Activated naive CD8-positive, alpha-beta T cell treated with anti-CD3 and anti-CD28 coated beads, Interleukin-2, amount 50 U/mL, for 24 hours (primary cell): ENCODE data around the gene CTDSP2.
"Not testable (repeated sequence)": the region's sequence is repeated elsewhere in the genome, so short reads cannot be mapped to it uniquely, and the experiment has no call there.

Source experiments
- ATAC-seq: fragments of 150-1000 bp; cut with Tn5 transposase; one replicate; pipeline ENCODE4 v1.10.0; 2021
- DNase-seq: peaks from one replicate; pipeline ENCODE4 v3.0.0; 2021
- H3K27ac Mint-ChIP-seq: one replicate; pipeline ENCODE4 v1.8.0; 2021; ENCODE audit warnings: mild to moderate bottlenecking, mixed read lengths
- H3K27me3 Mint-ChIP-seq: one replicate; pipeline ENCODE4 v1.8.0; 2021; ENCODE audit warnings: mixed read lengths
- H3K36me3 Mint-ChIP-seq: one replicate; pipeline ENCODE4 v1.8.0; 2021; ENCODE audit warnings: low read depth, mixed read lengths
- H3K4me1 Mint-ChIP-seq: one replicate; pipeline ENCODE4 v1.8.0; 2021; ENCODE audit warnings: mixed read lengths
- H3K4me3 Mint-ChIP-seq: one replicate; pipeline ENCODE4 v1.8.0; 2021; ENCODE audit warnings: mild to moderate bottlenecking, moderate library complexity, mixed read lengths
- H3K9me3 Mint-ChIP-seq: one replicate; pipeline ENCODE4 v1.8.0; 2021; ENCODE audit warnings: mixed read lengths

CTDSP2 gene

GRCh38 chr12:57886964-57887363 is 40.4 kb upstream of the CTDSP2 start:
- not testable (repeated sequence) for DNase-seq, H3K4me3 Mint-ChIP-seq, H3K27me3 Mint-ChIP-seq, H3K36me3 Mint-ChIP-seq, H3K9me3 Mint-ChIP-seq, H3K27ac Mint-ChIP-seq, ATAC-seq
- peaks cover 11% of the 10 kb centered on the region for H3K4me1 Mint-ChIP-seq

GRCh38 chr12:57886542-57886941 is 40.0 kb upstream of the CTDSP2 start:
- no peak for ATAC-seq
- Mint-ChIP-seq H3K4me1 (peaks cover 11% of the 10 kb centered on the region), H3K9me3 (peaks cover 9% of the 10 kb centered on the region), H3K27me3 (peaks cover 3% of the 10 kb centered on the region), H3K4me3 (no peak overlapping the region), H3K36me3 (no peaks in the 10 kb centered on the region), H3K27ac (no peak overlapping the region)
- DNase-seq: no peak

- Mint-ChIP-seq H3K27ac (no peak overlapping the region), H3K36me3 (no peaks in the 10 kb centered on the region), H3K4me3 (no peak overlapping the region), H3K4me1 (peaks cover 11% of the 10 kb centered on the region), H3K9me3 (peaks cover 9% of the 10 kb centered on the region), H3K27me3 (peaks cover 3% of the 10 kb centered on the region)
- ATAC-seq: no peak
- DNase-seq: no peak
Observed at GRCh38 chr12:57885207-57885606, 38.7 kb upstream of the CTDSP2 start.

GRCh38 chr12:57883700-57884099 is 37.2 kb upstream of the CTDSP2 start:
- peaks cover 9% of the 10 kb centered on the region for H3K4me1 Mint-ChIP-seq
- H3K27ac Mint-ChIP-seq: no peak overlapping the region
- DNase-seq: no peak
- H3K36me3 Mint-ChIP-seq: no peaks in the 10 kb centered on the region
- ATAC-seq: no peak
- H3K9me3 Mint-ChIP-seq: peaks cover 9% of the 10 kb centered on the region
- H3K4me3 Mint-ChIP-seq: no peak overlapping the region
- peaks cover 3% of the 10 kb centered on the region for H3K27me3 Mint-ChIP-seq

- Mint-ChIP-seq H3K9me3 (peaks cover 9% of the 10 kb centered on the region), H3K4me3 (no peak overlapping the region), H3K27ac (no peak overlapping the region), H3K27me3 (no peaks in the 10 kb centered on the region), H3K4me1 (peaks cover 3% of the 10 kb centered on the region), H3K36me3 (no peaks in the 10 kb centered on the region)
- DNase-seq (no peak), ATAC-seq (no peak)
Observed at GRCh38 chr12:57883057-57883456, 36.5 kb upstream of the CTDSP2 start.

- H3K27me3 Mint-ChIP-seq: peaks cover 2% of the 10 kb centered on the region
- no peaks in the 10 kb centered on the region for H3K36me3 Mint-ChIP-seq
- H3K4me3 Mint-ChIP-seq: no peak overlapping the region
- H3K27ac Mint-ChIP-seq: no peak overlapping the region
- H3K9me3 Mint-ChIP-seq: peaks cover 9% of the 10 kb centered on the region
- no peaks in the 10 kb centered on the region for H3K4me1 Mint-ChIP-seq
- no peak for DNase-seq
- no peak for ATAC-seq
Observed at GRCh38 chr12:57882575-57882974, 36.0 kb upstream of the CTDSP2 start.

GRCh38 chr12:57881475-57881874 is 34.9 kb upstream of the CTDSP2 start:
- H3K4me1 Mint-ChIP-seq: peaks cover 3% of the 10 kb centered on the region
- no peak overlapping the region for H3K27ac Mint-ChIP-seq

GRCh38 chr12:57881035-57881434 is 34.5 kb upstream of the CTDSP2 start:
- not testable (repeated sequence) for H3K27me3 Mint-ChIP-seq, H3K4me1 Mint-ChIP-seq, ATAC-seq, H3K36me3 Mint-ChIP-seq, H3K4me3 Mint-ChIP-seq, H3K27ac Mint-ChIP-seq, DNase-seq, H3K9me3 Mint-ChIP-seq

More at GRCh38 chr12:57881475-57881874, 34.9 kb upstream of the CTDSP2 start:
- ATAC-seq (peak; percentile 40), DNase-seq (no peak)
- Mint-ChIP-seq H3K9me3 (peaks cover 9% of the 10 kb centered on the region), H3K27me3 (peaks cover 5% of the 10 kb centered on the region), H3K4me3 (no peak overlapping the region), H3K36me3 (no peaks in the 10 kb centered on the region)

- Mint-ChIP-seq H3K4me1 (peaks cover 8% of the 10 kb centered on the region), H3K36me3 (no peaks in the 10 kb centered on the region), H3K27ac (no peak overlapping the region), H3K4me3 (no peak overlapping the region), H3K9me3 (no peaks in the 10 kb centered on the region), H3K27me3 (peaks cover 6% of the 10 kb centered on the region)
- DNase-seq (no peak), ATAC-seq (no peak)
Observed at GRCh38 chr12:57877876-57878275, 31.3 kb upstream of the CTDSP2 start.

GRCh38 chr12:57875753-57876547 is 29.4 kb upstream of the CTDSP2 start:
- peak; percentile 24 for ATAC-seq
- Mint-ChIP-seq H3K27me3 (peaks cover 6% of the 10 kb centered on the region), H3K4me3 (no peak overlapping the region)

GRCh38 chr12:57874166-57875108 is 27.9 kb upstream of the CTDSP2 start:
- Mint-ChIP-seq H3K27ac (no peak overlapping the region), H3K9me3 (no peaks in the 10 kb centered on the region), H3K4me3 (no peak overlapping the region), H3K36me3 (no peaks in the 10 kb centered on the region), H3K4me1 (peaks cover 8% of the 10 kb centered on the region), H3K27me3 (peaks cover 6% of the 10 kb centered on the region)
- DNase-seq: no peak
- ATAC-seq: peak; percentile 45

More at GRCh38 chr12:57875753-57876547, 29.4 kb upstream of the CTDSP2 start:
- Mint-ChIP-seq H3K27ac (no peak overlapping the region), H3K36me3 (no peaks in the 10 kb centered on the region), H3K4me1 (peaks cover 8% of the 10 kb centered on the region), H3K9me3 (no peaks in the 10 kb centered on the region)
- DNase-seq: no peak

GRCh38 chr12:57872362-57872761 is 25.8 kb upstream of the CTDSP2 start:
- ATAC-seq: no peak

GRCh38 chr12:57869927-57870318 is 23.4 kb upstream of the CTDSP2 start:
- ATAC-seq (no peak), DNase-seq (no peak)
- H3K4me1 Mint-ChIP-seq: peaks cover 8% of the 10 kb centered on the region
- H3K9me3 Mint-ChIP-seq: no peaks in the 10 kb centered on the region
- H3K27me3 Mint-ChIP-seq: peaks cover 2% of the 10 kb centered on the region
- no peaks in the 10 kb centered on the region for H3K36me3 Mint-ChIP-seq
- H3K4me3 Mint-ChIP-seq: no peak overlapping the region
- no peak overlapping the region for H3K27ac Mint-ChIP-seq

More at GRCh38 chr12:57872362-57872761, 25.8 kb upstream of the CTDSP2 start:
- DNase-seq: no peak
- Mint-ChIP-seq H3K27ac (no peak overlapping the region), H3K27me3 (peaks cover 4% of the 10 kb centered on the region), H3K36me3 (no peaks in the 10 kb centered on the region), H3K4me1 (peaks cover 8% of the 10 kb centered on the region), H3K9me3 (no peaks in the 10 kb centered on the region), H3K4me3 (no peak overlapping the region)

- H3K27me3 Mint-ChIP-seq: peaks cover 5% of the 10 kb centered on the region
- no peaks in the 10 kb centered on the region for H3K9me3 Mint-ChIP-seq
- peaks cover 8% of the 10 kb centered on the region for H3K4me1 Mint-ChIP-seq
- no peak for ATAC-seq
- H3K4me3 Mint-ChIP-seq: no peak overlapping the region
- DNase-seq: no peak
- no peaks in the 10 kb centered on the region for H3K36me3 Mint-ChIP-seq
- H3K27ac Mint-ChIP-seq: no peak overlapping the region
Observed at GRCh38 chr12:57869298-57869926, 22.9 kb upstream of the CTDSP2 start.
